ENCODE measurements around the gene RFPL1.
A peak's percentile ranks its signal among the peaks of the same experiment; 100 is the strongest.

Gene RFPL1

DNA sequence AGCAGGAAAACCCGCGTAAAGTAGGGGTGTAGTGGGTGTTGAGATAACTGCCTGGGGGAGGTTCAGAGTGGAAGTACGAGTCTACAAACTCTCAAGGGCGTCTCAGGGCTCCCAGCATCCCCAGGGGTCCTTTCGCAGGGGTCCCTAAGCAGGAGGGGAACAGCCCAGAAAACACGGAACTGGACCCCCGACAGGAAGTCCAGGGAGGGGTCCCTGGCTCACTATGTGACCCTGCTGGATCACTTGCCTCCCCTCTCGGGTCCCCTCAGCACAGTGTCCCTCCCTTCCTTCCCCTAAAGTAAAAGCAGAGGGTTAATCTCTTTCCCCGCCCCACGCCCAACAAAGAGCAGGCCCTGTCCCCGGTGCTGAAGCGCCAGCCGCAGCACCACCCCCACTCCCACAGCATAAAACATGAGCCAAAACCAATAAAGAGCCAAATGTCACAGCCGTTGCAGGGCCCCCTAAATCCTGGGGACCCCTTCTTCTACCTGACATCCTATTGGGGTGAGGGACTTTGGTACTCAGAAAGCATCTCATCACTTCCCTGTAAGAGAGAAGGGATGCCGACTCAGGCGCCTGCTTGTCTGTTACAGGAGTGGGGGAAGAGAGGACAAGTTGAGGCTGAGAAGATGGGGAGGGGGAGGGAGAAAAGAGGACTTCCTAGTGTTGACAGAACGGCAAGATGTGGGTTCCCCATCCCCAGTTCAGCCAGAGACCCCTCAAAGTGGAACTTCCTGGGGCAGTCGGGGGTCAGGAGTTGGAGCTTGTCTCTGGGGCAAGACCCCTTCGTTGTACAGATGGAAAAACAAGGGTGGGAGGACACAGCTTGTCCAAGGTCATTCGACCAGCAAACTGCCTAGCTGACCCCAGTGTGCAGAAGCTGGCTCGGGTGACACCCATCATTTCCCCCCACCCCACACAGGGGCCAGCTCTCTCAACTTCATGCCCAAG is 40.2 kb downstream of the RFPL1 start:
- Histone ChIP-seq H3K4me3 (ENCODE audit: extremely low read depth, insufficient read depth, low read length, poor library complexity, severe bottlenecking) (no peak overlapping the region), H3K9me3 (ENCODE audit: control insufficient read depth, low read length) (no peaks in the 10 kb centered on the region), H3K27ac (ENCODE audit: low read depth, low read length, severe bottlenecking) (no peak overlapping the region), H3K36me3 (ENCODE audit: control insufficient read depth, insufficient read depth, low read length) (no peaks in the 10 kb centered on the region), H3K4me1 (ENCODE audit: control insufficient read depth, insufficient read depth, low read length, poor library complexity, severe bottlenecking) (peaks cover 16% of the 10 kb centered on the region)
- WGBS, 2 experiments (ENCODE audit: insufficient coverage in 2 of 2) = 8 to 23% methylated on average over 7 to 14 of the region's 21 CpGs

DNA sequence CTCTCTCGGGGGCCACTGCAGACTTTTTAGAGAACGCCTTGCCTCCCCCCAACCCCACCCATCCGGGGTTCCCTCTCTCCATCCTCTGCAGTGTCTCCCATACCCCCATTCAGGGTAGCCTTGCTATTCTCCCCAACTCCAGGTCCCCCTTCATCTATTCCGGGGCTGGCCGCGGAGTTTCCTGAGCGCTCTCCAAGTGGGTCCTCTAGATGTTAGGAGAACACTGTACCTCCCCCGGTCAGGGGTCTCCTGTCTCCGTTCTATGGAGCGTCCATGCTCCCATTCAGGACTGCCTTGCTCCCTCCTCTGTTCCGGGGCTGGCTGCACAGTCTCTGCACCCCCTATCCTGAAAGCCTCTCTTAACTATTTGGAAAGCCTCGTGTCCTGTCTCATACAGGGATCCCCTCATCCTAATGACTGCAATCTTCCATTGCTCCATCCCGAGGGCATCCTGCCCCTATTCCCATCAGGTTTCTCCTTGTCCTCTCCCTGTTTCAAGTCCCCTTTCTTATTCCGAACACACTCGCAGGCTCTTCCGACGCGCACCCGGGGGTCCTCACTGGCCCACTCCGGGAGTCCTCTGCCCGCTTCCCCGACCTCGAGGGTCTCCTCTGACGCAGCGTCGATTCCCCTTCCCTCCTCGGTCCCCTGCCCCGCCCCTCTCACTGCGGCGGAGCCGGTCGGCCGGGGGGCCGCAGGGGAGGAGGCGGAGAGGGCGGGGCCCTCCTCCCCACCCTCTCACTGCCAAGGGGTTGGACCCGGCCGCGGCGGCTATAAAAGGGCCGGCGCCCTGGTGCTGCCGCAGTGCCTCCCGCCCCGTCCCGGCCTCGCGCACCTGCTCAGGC is 41.3 kb downstream of the RFPL1 start, which contains the start of gene NEFH:
Gene NEFH (plus strand): TSS at position 802 of the 845 bp plus-strand sequence. CDS start 45 bp downstream, outside the sequence.
- Histone ChIP-seq H3K9me3 (ENCODE audit: control insufficient read depth, low read length) (no peaks in the 10 kb centered on the region), H3K27ac (ENCODE audit: low read depth, low read length, severe bottlenecking) (no peak within 1 kb of the TSS), H3K36me3 (ENCODE audit: control insufficient read depth, insufficient read depth, low read length) (no peaks in the 10 kb centered on the region), H3K4me1 (ENCODE audit: control insufficient read depth, insufficient read depth, low read length, poor library complexity, severe bottlenecking) (peaks cover 16% of the 10 kb centered on the region), H3K4me3 (ENCODE audit: extremely low read depth, insufficient read depth, low read length, poor library complexity, severe bottlenecking) (peak within 1 kb of the TSS; percentile 35)
- WGBS, 2 experiments (ENCODE audit: insufficient coverage in 2 of 2) = 6% methylated on average over 36 to 42 of the region's 48 CpGs

DNA sequence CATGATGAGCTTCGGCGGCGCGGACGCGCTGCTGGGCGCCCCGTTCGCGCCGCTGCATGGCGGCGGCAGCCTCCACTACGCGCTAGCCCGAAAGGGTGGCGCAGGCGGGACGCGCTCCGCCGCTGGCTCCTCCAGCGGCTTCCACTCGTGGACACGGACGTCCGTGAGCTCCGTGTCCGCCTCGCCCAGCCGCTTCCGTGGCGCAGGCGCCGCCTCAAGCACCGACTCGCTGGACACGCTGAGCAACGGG is 41.8 kb downstream of the RFPL1 start:
- Histone ChIP-seq H3K36me3 (ENCODE audit: control insufficient read depth, insufficient read depth, low read length) (no peaks in the 10 kb centered on the region), H3K9me3 (ENCODE audit: control insufficient read depth, low read length) (no peaks in the 10 kb centered on the region), H3K4me3 (ENCODE audit: extremely low read depth, insufficient read depth, low read length, poor library complexity, severe bottlenecking) (peak overlapping the region; percentile 35), H3K27ac (ENCODE audit: low read depth, low read length, severe bottlenecking) (no peak overlapping the region), H3K4me1 (ENCODE audit: control insufficient read depth, insufficient read depth, low read length, poor library complexity, severe bottlenecking) (peaks cover 16% of the 10 kb centered on the region)
- 5 to 6% methylated on average over 32 to 39 of the region's 39 CpGs for WGBS, 2 experiments (ENCODE audit: insufficient coverage in 2 of 2)

DNA sequence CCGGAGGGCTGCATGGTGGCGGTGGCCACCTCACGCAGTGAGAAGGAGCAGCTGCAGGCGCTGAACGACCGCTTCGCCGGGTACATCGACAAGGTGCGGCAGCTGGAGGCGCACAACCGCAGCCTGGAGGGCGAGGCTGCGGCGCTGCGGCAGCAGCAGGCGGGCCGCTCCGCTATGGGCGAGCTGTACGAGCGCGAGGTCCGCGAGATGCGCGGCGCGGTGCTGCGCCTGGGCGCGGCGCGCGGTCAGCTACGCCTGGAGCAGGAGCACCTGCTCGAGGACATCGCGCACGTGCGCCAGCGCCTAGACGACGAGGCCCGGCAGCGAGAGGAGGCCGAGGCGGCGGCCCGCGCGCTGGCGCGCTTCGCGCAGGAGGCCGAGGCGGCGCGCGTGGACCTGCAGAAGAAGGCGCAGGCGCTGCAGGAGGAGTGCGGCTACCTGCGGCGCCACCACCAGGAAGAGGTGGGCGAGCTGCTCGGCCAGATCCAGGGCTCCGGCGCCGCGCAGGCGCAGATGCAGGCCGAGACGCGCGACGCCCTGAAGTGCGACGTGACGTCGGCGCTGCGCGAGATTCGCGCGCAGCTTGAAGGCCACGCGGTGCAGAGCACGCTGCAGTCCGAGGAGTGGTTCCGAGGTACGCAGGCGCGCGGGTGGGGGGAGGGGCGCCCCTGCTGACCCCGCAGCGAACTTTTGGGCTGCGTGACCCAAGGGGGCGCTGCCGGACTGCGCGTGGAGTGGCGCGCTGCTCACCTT is 42.3 kb downstream of the RFPL1 start:
- Histone ChIP-seq H3K4me1 (ENCODE audit: control insufficient read depth, insufficient read depth, low read length, poor library complexity, severe bottlenecking) (peaks cover 16% of the 10 kb centered on the region), H3K27ac (ENCODE audit: low read depth, low read length, severe bottlenecking) (no peak overlapping the region), H3K36me3 (ENCODE audit: control insufficient read depth, insufficient read depth, low read length) (no peaks in the 10 kb centered on the region), H3K9me3 (ENCODE audit: control insufficient read depth, low read length) (no peaks in the 10 kb centered on the region), H3K4me3 (ENCODE audit: extremely low read depth, insufficient read depth, low read length, poor library complexity, severe bottlenecking) (peak overlapping the region; percentile 35)
- 6 to 8% methylated on average over 69 to 86 of the region's 107 CpGs for WGBS, 2 experiments (ENCODE audit: insufficient coverage in 2 of 2)

DNA sequence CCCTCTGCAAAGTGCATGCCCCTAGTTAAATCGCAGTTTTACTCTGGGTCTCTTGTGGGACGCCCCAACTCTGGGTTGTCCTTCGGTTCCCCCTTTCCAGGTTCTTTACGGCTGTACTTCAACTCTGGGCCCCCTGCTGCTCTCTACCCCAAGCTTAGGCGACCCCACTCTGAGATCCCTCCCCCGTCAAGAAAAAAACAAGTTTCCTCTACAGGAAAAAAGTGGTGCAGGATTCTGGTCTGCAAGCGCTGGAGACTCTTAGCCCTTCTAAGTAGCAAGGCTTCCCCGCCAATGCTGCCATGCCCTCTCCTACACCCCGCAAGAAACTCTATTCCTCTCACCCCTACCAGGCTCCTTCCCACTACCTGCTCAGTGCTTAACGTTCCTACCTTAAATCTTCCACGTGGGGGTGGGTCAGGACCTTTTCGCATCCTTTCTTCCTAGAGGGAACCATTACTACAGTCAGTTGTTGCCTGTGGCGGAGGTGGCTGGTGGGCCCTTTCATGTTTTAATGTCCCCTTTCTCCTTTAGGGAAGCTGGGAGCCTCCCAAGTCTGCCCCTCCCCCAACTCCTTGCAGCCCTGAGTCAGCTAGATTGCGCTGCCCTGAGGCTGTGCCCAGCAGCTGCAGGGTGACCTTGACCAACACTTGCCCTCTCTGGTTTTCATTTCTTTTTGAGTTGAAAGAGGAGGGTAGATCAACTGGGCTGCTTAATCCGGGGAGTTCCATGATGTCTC is 43.0 kb downstream of the RFPL1 start:
- peaks cover 16% of the 10 kb centered on the region for H3K4me1 ChIP-seq (ENCODE audit: control insufficient read depth, insufficient read depth, low read length, poor library complexity, severe bottlenecking)
- WGBS, 2 experiments (ENCODE audit: insufficient coverage in 2 of 2) = 5 to 13% methylated on average over 11 to 13 of the region's 15 CpGs
- H3K36me3 ChIP-seq (ENCODE audit: control insufficient read depth, insufficient read depth, low read length) = no peaks in the 10 kb centered on the region
- peak overlapping the region; percentile 16 for H3K27ac ChIP-seq (ENCODE audit: low read depth, low read length, severe bottlenecking)
- H3K4me3 ChIP-seq (ENCODE audit: extremely low read depth, insufficient read depth, low read length, poor library complexity, severe bottlenecking) = peak overlapping the region; percentile 35
- no peaks in the 10 kb centered on the region for H3K9me3 ChIP-seq (ENCODE audit: control insufficient read depth, low read length)

DNA sequence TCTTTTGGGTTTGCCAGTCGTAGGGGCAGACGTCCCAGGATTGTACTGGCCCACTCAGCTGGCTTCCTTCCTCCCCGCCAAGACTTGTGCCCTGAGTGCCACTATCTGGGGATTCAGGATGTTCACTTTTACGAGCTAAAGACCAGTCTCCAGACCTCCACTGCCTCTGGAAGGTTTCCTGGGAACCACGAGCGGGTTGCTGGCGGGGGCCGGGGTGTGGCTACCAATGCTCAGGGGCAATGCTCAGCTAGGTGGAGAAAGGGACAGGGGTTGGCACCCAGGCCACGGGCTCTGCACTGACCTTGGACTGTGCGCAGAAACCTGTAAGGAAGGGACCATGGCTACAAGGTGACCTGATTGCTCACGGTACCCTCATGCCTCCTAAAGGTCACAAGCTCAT is 43.9 kb downstream of the RFPL1 start:
- Histone ChIP-seq H3K27ac (ENCODE audit: low read depth, low read length, severe bottlenecking) (no peak overlapping the region), H3K4me1 (ENCODE audit: control insufficient read depth, insufficient read depth, low read length, poor library complexity, severe bottlenecking) (peaks cover 16% of the 10 kb centered on the region), H3K9me3 (ENCODE audit: control insufficient read depth, low read length) (no peaks in the 10 kb centered on the region), H3K4me3 (ENCODE audit: extremely low read depth, insufficient read depth, low read length, poor library complexity, severe bottlenecking) (no peak overlapping the region), H3K36me3 (ENCODE audit: control insufficient read depth, insufficient read depth, low read length) (no peaks in the 10 kb centered on the region)
- 71 to 80% methylated on average over 8 to 11 of the region's 11 CpGs for WGBS, 2 experiments (ENCODE audit: insufficient coverage in 2 of 2)

DNA sequence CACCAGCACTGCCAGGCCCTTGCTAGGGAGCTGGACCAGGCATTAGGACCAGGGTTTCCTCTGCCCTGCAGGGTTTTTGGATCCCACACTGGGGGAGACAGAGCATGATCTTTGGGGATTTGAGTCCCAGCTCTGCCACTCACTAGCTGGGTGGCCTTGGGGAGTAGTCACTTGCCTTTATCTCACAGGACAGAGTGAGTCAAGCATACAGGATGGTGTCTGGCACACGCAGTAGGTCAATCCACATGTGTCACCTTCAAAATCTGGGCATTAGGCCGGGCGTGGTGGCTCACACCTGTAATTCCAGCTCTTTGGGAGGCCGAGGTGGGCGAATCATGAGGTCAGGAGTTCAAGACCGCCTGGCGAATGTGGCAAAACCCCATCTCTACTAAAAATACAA is 44.3 kb downstream of the RFPL1 start:
- Histone ChIP-seq H3K36me3 (ENCODE audit: control insufficient read depth, insufficient read depth, low read length) (no peaks in the 10 kb centered on the region), H3K27ac (ENCODE audit: low read depth, low read length, severe bottlenecking) (no peak overlapping the region), H3K9me3 (ENCODE audit: control insufficient read depth, low read length) (no peaks in the 10 kb centered on the region), H3K4me3 (ENCODE audit: extremely low read depth, insufficient read depth, low read length, poor library complexity, severe bottlenecking) (no peak overlapping the region), H3K4me1 (ENCODE audit: control insufficient read depth, insufficient read depth, low read length, poor library complexity, severe bottlenecking) (peaks cover 17% of the 10 kb centered on the region)
- 88 to 92% methylated on average over 5 to 7 of the region's 7 CpGs for whole genome bisulfite sequencing, 2 experiments (ENCODE audit: insufficient coverage in 2 of 2)

DNA sequence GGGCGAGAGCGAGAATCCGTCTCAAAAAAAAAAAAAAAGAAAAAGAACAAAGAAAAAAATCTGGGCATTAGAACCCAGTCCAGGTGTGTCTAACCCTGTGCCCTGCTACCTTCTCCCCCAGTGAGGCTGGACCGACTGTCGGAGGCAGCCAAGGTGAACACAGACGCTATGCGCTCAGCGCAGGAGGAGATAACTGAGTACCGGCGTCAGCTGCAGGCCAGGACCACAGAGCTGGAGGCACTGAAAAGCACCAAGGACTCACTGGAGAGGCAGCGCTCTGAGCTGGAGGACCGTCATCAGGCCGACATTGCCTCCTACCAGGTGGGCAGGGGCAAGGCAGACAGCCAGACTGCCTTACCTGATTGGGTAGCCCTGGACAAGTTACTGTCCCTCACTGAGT is 44.9 kb downstream of the RFPL1 start:
- Histone ChIP-seq H3K36me3 (ENCODE audit: control insufficient read depth, insufficient read depth, low read length) (no peaks in the 10 kb centered on the region), H3K27ac (ENCODE audit: low read depth, low read length, severe bottlenecking) (no peak overlapping the region), H3K9me3 (ENCODE audit: control insufficient read depth, low read length) (no peaks in the 10 kb centered on the region), H3K4me3 (ENCODE audit: extremely low read depth, insufficient read depth, low read length, poor library complexity, severe bottlenecking) (no peak overlapping the region), H3K4me1 (ENCODE audit: control insufficient read depth, insufficient read depth, low read length, poor library complexity, severe bottlenecking) (peaks cover 19% of the 10 kb centered on the region)
- 83 to 94% methylated on average over 13 of the region's 13 CpGs for WGBS, 2 experiments (ENCODE audit: insufficient coverage in 2 of 2)

DNA sequence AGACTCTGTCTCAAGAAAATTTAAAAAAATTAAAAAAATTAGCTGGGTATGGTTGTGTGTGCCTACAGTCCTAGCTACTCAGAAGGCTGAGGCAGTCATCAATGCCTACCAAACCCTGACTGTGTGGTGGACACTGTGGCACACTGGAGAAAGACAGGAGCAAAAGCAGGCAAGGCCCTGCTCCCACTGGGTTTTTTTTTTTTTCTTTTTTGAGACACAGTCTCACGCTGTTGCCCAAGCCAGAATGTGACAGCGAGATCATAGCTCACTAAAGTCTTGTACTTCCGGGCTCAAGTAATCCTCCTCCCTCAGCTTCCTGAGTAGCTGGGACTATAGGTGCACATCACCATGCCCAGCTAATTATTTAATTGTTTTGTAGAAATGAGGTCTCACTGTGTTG is 46.3 kb downstream of the RFPL1 start:
- no peak overlapping the region for H3K27ac ChIP-seq (ENCODE audit: low read depth, low read length, severe bottlenecking)
- no peaks in the 10 kb centered on the region for H3K36me3 ChIP-seq (ENCODE audit: control insufficient read depth, insufficient read depth, low read length)
- no peaks in the 10 kb centered on the region for H3K9me3 ChIP-seq (ENCODE audit: control insufficient read depth, low read length)
- 97% methylated on average over 3 of the region's 3 CpGs; no CpG with 5 or more reads in 1 of the 2 experiments for WGBS, 2 experiments (ENCODE audit: insufficient coverage in 2 of 2)
- H3K4me3 ChIP-seq (ENCODE audit: extremely low read depth, insufficient read depth, low read length, poor library complexity, severe bottlenecking) = no peak overlapping the region
- H3K4me1 ChIP-seq (ENCODE audit: control insufficient read depth, insufficient read depth, low read length, poor library complexity, severe bottlenecking) = peaks cover 19% of the 10 kb centered on the region

DNA sequence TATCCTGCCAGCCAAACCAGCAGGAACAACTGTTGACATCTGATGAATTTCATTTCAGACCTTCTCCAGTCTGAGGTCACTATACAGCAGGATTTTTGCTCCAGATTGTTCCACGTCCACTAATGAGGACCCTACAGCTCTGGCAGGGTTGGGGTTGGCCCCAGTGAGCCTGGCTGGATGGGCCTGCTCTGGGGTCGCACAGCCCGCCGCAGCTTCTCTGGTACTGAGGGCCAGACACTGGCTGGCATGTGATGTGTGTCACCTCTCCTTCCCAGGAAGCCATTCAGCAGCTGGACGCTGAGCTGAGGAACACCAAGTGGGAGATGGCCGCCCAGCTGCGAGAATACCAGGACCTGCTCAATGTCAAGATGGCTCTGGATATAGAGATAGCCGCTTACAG is 47.1 kb downstream of the RFPL1 start:
- H3K4me1 ChIP-seq (ENCODE audit: control insufficient read depth, insufficient read depth, low read length, poor library complexity, severe bottlenecking) = peaks cover 13% of the 10 kb centered on the region
- H3K36me3 ChIP-seq (ENCODE audit: control insufficient read depth, insufficient read depth, low read length) = no peaks in the 10 kb centered on the region
- no peak overlapping the region for H3K4me3 ChIP-seq (ENCODE audit: extremely low read depth, insufficient read depth, low read length, poor library complexity, severe bottlenecking)
- no peak overlapping the region for H3K27ac ChIP-seq (ENCODE audit: low read depth, low read length, severe bottlenecking)
- WGBS, 2 experiments (ENCODE audit: insufficient coverage in 2 of 2) = 85 to 91% methylated on average over 6 to 7 of the region's 8 CpGs
- no peaks in the 10 kb centered on the region for H3K9me3 ChIP-seq (ENCODE audit: control insufficient read depth, low read length)
